ENCODE data around the gene LTF.

- TF ChIP-seq KDM4B (CRISPR knock-in tag; IDR thresholded peaks at IDR 0.05) (no peak), ZNF781 (CRISPR knock-in tag; IDR thresholded peaks at IDR 0.05; ENCODE audit: borderline replicate concordance, not compliant biosample characterization) (no peak), HDAC2 (CRISPR knock-in tag; IDR thresholded peaks at IDR 0.05) (no peak), RXRA (CRISPR knock-in tag; IDR thresholded peaks at IDR 0.05) (no peak), SP1 (IDR thresholded peaks at IDR 0.05) (no peak), SP1 (CRISPR knock-in tag; IDR thresholded peaks at IDR 0.05) (no peak), JUND (CRISPR knock-in tag; IDR thresholded peaks at IDR 0.05) (no peak), ELF1 (CRISPR knock-in tag; IDR thresholded peaks at IDR 0.05) (no peak), SNAPC4 (CRISPR knock-in tag; IDR thresholded peaks at IDR 0.05) (no peak), ZNF274 (CRISPR knock-in tag; IDR thresholded peaks at IDR 0.05) (no peak), MEIS2 (CRISPR knock-in tag; IDR thresholded peaks at IDR 0.05) (no peak), CTCF (CRISPR knock-in tag; IDR thresholded peaks at IDR 0.05) (no peak), MAX (IDR thresholded peaks at IDR 0.05) (no peak), IKZF1 (IDR thresholded peaks at IDR 0.05) (no peak), ZBTB7A (CRISPR knock-in tag; IDR thresholded peaks at IDR 0.05) (no peak)
Measured at GRCh38 chr3:46398186-46398955, 66.3 kb downstream of the LTF start.

All from HepG2 (cell line).